HL-60 (cell line): ENCODE results near the gene FOXO4.

Experiments
- POLR2AphosphoS5 ChIP-seq: IDR thresholded peaks from 2 replicates; pipeline ENCODE4 v1.6.1; 2012; ENCODE audit warnings: low read depth
- TF ChIP-seq, protein P1 (sequence below): IDR thresholded peaks from 2 replicates; pipeline ENCODE4 v1.6.1; 2012; ENCODE audit warnings: low read depth; ENCODE audit not compliant: insufficient replicate concordance
- TF ChIP-seq, protein P2 (sequence below): IDR thresholded peaks from one replicate; pipeline ENCODE4 v1.5.1; 2011; ENCODE audit warnings: low read length, control low read depth, inconsistent platforms; ENCODE audit not compliant: insufficient read depth

DNA sequence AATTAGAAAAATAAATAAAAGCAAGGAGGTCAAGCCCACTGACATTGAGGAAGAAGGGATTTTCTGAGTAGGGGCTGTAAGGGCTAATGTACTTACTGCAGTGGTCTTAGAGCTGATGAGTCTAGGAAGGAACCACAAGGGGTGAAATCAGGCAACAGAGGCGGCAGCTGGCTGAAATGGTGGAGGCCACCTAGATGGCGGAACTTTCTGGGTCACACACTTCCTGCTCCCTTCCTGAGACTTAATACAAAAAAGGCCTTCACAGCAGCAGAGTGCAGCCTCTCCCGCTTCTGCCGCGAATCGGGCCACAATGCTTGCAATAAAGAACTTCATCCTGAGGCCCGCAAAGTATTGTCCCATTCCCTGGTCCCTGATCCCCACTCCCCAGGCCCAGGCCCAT, 42.9 kb upstream of the FOXO4 start:
- TF ChIP-seq, protein P1, sequence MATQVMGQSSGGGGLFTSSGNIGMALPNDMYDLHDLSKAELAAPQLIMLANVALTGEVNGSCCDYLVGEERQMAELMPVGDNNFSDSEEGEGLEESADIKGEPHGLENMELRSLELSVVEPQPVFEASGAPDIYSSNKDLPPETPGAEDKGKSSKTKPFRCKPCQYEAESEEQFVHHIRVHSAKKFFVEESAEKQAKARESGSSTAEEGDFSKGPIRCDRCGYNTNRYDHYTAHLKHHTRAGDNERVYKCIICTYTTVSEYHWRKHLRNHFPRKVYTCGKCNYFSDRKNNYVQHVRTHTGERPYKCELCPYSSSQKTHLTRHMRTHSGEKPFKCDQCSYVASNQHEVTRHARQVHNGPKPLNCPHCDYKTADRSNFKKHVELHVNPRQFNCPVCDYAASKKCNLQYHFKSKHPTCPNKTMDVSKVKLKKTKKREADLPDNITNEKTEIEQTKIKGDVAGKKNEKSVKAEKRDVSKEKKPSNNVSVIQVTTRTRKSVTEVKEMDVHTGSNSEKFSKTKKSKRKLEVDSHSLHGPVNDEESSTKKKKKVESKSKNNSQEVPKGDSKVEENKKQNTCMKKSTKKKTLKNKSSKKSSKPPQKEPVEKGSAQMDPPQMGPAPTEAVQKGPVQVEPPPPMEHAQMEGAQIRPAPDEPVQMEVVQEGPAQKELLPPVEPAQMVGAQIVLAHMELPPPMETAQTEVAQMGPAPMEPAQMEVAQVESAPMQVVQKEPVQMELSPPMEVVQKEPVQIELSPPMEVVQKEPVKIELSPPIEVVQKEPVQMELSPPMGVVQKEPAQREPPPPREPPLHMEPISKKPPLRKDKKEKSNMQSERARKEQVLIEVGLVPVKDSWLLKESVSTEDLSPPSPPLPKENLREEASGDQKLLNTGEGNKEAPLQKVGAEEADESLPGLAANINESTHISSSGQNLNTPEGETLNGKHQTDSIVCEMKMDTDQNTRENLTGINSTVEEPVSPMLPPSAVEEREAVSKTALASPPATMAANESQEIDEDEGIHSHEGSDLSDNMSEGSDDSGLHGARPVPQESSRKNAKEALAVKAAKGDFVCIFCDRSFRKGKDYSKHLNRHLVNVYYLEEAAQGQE, result no peak
- no peak for TF ChIP-seq POLR2AphosphoS5
- TF ChIP-seq, protein P2, sequence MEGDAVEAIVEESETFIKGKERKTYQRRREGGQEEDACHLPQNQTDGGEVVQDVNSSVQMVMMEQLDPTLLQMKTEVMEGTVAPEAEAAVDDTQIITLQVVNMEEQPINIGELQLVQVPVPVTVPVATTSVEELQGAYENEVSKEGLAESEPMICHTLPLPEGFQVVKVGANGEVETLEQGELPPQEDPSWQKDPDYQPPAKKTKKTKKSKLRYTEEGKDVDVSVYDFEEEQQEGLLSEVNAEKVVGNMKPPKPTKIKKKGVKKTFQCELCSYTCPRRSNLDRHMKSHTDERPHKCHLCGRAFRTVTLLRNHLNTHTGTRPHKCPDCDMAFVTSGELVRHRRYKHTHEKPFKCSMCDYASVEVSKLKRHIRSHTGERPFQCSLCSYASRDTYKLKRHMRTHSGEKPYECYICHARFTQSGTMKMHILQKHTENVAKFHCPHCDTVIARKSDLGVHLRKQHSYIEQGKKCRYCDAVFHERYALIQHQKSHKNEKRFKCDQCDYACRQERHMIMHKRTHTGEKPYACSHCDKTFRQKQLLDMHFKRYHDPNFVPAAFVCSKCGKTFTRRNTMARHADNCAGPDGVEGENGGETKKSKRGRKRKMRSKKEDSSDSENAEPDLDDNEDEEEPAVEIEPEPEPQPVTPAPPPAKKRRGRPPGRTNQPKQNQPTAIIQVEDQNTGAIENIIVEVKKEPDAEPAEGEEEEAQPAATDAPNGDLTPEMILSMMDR, result no peak
